Activated CD4-positive, alpha-beta T cell treated with anti-CD3 and anti-CD28 coated beads for 24 hours (primary cell): ENCODE results near the gene TNS1.
"Not testable (repeated sequence)": the region's sequence is repeated elsewhere in the genome, so short reads cannot be mapped to it uniquely, and the experiment has no call there.

Experiments used
- DNase-seq, 2 donors: peaks; one replicate each; pipeline ENCODE4 v3.0.0-alpha.2; 2020; ENCODE audit warnings: low read depth in 2 of 2

TNS1 gene

GRCh38 chr2:218002845-218003180, at the start of gene TNS1:
Gene TNS1 (minus strand): TSS chr2:218002995. CDS start chr2:218002872, 123 bp downstream.
- no peak for DNase-seq

- DNase-seq, result no peak
Observed at GRCh38 chr2:218051903-218052302, 49.1 kb upstream of the TNS1 start.

GRCh38 chr2:218047536-218048225, 44.9 kb upstream of the TNS1 start:
- DNase-seq, result no peak

- DNase-seq, result no peak
Observed at GRCh38 chr2:218046238-218046637, 43.4 kb upstream of the TNS1 start.

GRCh38 chr2:218044599-218044998, 41.8 kb upstream of the TNS1 start:
- not testable (repeated sequence) for DNase-seq

GRCh38 chr2:218043701-218044109, 40.9 kb upstream of the TNS1 start:
- no peak for DNase-seq

GRCh38 chr2:218043100-218043499, 40.3 kb upstream of the TNS1 start:
- no peak for DNase-seq

- DNase-seq, result no peak
Observed at GRCh38 chr2:218041302-218042168, 38.7 kb upstream of the TNS1 start.

- no peak for DNase-seq
Observed at GRCh38 chr2:218040883-218041282, 38.1 kb upstream of the TNS1 start.

- no peak for DNase-seq
Observed at GRCh38 chr2:218039171-218039570, 36.4 kb upstream of the TNS1 start.

GRCh38 chr2:218036371-218036770, 33.6 kb upstream of the TNS1 start:
- no peak for DNase-seq

- DNase-seq, result no peak
Observed at GRCh38 chr2:218035463-218036100, 32.8 kb upstream of the TNS1 start.

- peak; percentile 48 to 50 for DNase-seq
Observed at GRCh38 chr2:218034497-218035213, 31.9 kb upstream of the TNS1 start.

- no peak for DNase-seq
Observed at GRCh38 chr2:218033590-218034496, 31.0 kb upstream of the TNS1 start.

GRCh38 chr2:218033208-218033589, 30.4 kb upstream of the TNS1 start:
- DNase-seq, result no peak

- DNase-seq, result no peak
Observed at GRCh38 chr2:218032336-218033171, 29.8 kb upstream of the TNS1 start.

GRCh38 chr2:218031771-218032257, 29.0 kb upstream of the TNS1 start:
- DNase-seq, result no peak

- no peak for DNase-seq
Observed at GRCh38 chr2:218031261-218031660, 28.5 kb upstream of the TNS1 start.

GRCh38 chr2:218030409-218031195, 27.8 kb upstream of the TNS1 start:
- no peak for DNase-seq
